OCI-LY1 (cell line): ENCODE results near the gene AKR1C8.

Experiments used
- CTCF ChIP-seq: fragments of 200-600 bp; sonication (generic), shearing (Covaris generic); IDR thresholded peaks from 2 replicates; pipeline ENCODE4 v1.5.1; 2017; ENCODE audit warnings: mild to moderate bottlenecking, antibody characterized with exemption, low read length, moderate library complexity, mixed read lengths
- EZH2 ChIP-seq: fragments of 200-600 bp; sonication (generic), shearing (Covaris generic); IDR thresholded peaks from 2 replicates; pipeline ENCODE4 v1.8.0; 2017; ENCODE audit warnings: borderline replicate concordance, mixed run types, mild to moderate bottlenecking, antibody characterized with exemption, low read length, moderate library complexity, mixed read lengths

GRCh38 chr10:5106553-5106952 lies 78.4 kb downstream of the AKR1C8 start:
- TF ChIP-seq CTCF, result no peak
- no peak for TF ChIP-seq EZH2
